Measurements from ENCODE around the gene ZNF506. TPM values are rescaled to one million over a fixed set of nuclear protein-coding genes. Genes with fewer than 3 reads are reported as not detected.

ZNF506 gene
- 0.42 TPM for total RNA-seq (2021; ENCODE audit: unreplicated experiment)
- polyA plus RNA-seq (2012) = 0.13 TPM in 1 of 2 replicates, not detected in the other
- not detected for Bru-seq, nascent RNA
- BruChase-seq, experiment 1, labeled RNA remaining after a 6-hour chase = not detected
- percentile 8 among the genes with signal in this experiment for BruChase-seq, experiment 2, labeled RNA remaining after a 2-hour chase
- long read RNA-seq = 0 reads

DNA sequence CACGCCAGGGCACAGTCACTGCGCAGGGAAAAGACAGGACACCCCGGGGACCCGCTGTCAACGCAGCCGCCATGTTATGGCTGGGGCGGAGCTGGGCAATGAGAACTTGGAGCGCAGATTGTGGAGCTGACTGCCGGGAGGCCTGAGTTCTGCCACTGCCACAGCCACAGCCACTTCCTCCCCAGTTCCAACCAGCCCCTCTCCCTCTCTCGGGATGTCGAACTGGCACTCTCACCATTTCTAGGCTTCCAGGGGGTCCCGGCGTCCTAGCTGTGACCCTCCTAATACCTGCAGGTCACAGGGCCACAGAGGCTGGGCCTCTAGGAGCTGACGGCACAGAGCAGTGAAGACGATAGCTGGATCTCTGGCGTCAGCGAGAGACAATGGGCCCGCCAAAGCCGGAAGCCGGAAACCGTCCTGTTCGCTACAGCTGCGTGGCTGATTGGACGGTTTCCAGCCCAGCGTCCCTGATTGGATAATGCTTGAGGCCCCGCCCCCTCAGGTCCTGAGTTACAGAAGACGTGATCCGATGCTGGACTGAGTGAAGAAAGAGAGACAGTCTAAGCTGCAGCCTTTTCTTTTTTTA lies at the start of gene ZNF506:
ZNF506 (minus strand) TSS at position 385 of the 586 bp plus-strand sequence; CDS start at position 238, 147 bp downstream.
- no peak within 1 kb of the TSS for H3K9ac ChIP-seq (ENCODE audit: low read length)
- no peaks in the 10 kb centered on the region for H4K20me1 ChIP-seq (ENCODE audit: insufficient read depth)
- ChIA-PET CTCF (no interaction called here), RAD21 (ENCODE audit: low non-redundant PET in 1 of 2, low total read pairs in 2 of 2, uncharacterized antibody in 2 of 2, unreplicated experiment in 2 of 2) (no interaction called here), POLR2A (no interaction called here)
- no peaks in the 10 kb centered on the region for H3K27me3 ChIP-seq (ENCODE audit: insufficient read depth, low read length)
- BruUV-seq (replicated peaks) = no TSS peak
- no peaks in the 10 kb centered on the region for H3K9me2 ChIP-seq (ENCODE audit: insufficient read depth)
- TF ChIP-seq CEBPB (IDR thresholded peaks at IDR 0.05; ENCODE audit: low read depth) = no peak
- no peak for TF ChIP-seq MAX (IDR thresholded peaks at IDR 0.05)
- TF ChIP-seq POLR2AphosphoS5 (IDR thresholded peaks at IDR 0.05; ENCODE audit: low read depth, low read length) = no peak
- no peak for TF ChIP-seq ZFX (IDR thresholded peaks at IDR 0.05)
- TF ChIP-seq POLR2A (IDR thresholded peaks at IDR 0.05; ENCODE audit: borderline replicate concordance, extremely low read depth, insufficient read depth, insufficient read length) = no peak
- no peak for TF ChIP-seq REST (IDR thresholded peaks at IDR 0.05; ENCODE audit: low read depth)
- no peak for TF ChIP-seq FOSL1 (IDR thresholded peaks at IDR 0.05; ENCODE audit: low read depth)
- no peak for TF ChIP-seq ELF1 (IDR thresholded peaks at IDR 0.05; ENCODE audit: borderline replicate concordance, low read depth)
- TF ChIP-seq TCF7L2 (IDR thresholded peaks at IDR 0.05; ENCODE audit: borderline replicate concordance, extremely low read depth, insufficient read depth, insufficient read length) = no peak
- TF ChIP-seq CBX3 (IDR thresholded peaks at IDR 0.05; ENCODE audit: low read depth) = no peak
- no peak for TF ChIP-seq YY1 (IDR thresholded peaks at IDR 0.05; ENCODE audit: extremely low read depth, insufficient replicate concordance, low read depth, low read length)
- TF ChIP-seq EZH2 (IDR thresholded peaks at IDR 0.05) = no peak
- no peak for TF ChIP-seq SRF (IDR thresholded peaks at IDR 0.05; ENCODE audit: low read depth)
- TF ChIP-seq EGR1 (IDR thresholded peaks at IDR 0.05; ENCODE audit: low read depth) = no peak
- TF ChIP-seq, protein P1, sequence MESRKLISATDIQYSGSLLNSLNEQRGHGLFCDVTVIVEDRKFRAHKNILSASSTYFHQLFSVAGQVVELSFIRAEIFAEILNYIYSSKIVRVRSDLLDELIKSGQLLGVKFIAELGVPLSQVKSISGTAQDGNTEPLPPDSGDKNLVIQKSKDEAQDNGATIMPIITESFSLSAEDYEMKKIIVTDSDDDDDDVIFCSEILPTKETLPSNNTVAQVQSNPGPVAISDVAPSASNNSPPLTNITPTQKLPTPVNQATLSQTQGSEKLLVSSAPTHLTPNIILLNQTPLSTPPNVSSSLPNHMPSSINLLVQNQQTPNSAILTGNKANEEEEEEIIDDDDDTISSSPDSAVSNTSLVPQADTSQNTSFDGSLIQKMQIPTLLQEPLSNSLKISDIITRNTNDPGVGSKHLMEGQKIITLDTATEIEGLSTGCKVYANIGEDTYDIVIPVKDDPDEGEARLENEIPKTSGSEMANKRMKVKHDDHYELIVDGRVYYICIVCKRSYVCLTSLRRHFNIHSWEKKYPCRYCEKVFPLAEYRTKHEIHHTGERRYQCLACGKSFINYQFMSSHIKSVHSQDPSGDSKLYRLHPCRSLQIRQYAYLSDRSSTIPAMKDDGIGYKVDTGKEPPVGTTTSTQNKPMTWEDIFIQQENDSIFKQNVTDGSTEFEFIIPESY (IDR thresholded peaks at IDR 0.05; ENCODE audit: extremely low read depth, insufficient replicate concordance, low read length) = no peak
- no peak for TF ChIP-seq SP1 (IDR thresholded peaks at IDR 0.05; ENCODE audit: low read depth)
- TF ChIP-seq, protein P2, sequence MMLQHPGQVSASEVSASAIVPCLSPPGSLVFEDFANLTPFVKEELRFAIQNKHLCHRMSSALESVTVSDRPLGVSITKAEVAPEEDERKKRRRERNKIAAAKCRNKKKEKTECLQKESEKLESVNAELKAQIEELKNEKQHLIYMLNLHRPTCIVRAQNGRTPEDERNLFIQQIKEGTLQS (IDR thresholded peaks at IDR 0.05) = no peak
- TF ChIP-seq, protein P3, sequence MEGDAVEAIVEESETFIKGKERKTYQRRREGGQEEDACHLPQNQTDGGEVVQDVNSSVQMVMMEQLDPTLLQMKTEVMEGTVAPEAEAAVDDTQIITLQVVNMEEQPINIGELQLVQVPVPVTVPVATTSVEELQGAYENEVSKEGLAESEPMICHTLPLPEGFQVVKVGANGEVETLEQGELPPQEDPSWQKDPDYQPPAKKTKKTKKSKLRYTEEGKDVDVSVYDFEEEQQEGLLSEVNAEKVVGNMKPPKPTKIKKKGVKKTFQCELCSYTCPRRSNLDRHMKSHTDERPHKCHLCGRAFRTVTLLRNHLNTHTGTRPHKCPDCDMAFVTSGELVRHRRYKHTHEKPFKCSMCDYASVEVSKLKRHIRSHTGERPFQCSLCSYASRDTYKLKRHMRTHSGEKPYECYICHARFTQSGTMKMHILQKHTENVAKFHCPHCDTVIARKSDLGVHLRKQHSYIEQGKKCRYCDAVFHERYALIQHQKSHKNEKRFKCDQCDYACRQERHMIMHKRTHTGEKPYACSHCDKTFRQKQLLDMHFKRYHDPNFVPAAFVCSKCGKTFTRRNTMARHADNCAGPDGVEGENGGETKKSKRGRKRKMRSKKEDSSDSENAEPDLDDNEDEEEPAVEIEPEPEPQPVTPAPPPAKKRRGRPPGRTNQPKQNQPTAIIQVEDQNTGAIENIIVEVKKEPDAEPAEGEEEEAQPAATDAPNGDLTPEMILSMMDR (IDR thresholded peaks at IDR 0.05 in 2 of 3, conservative IDR thresholded peaks at IDR 0.05 in 1 of 3; ENCODE audit: borderline replicate concordance in 1 of 3, insufficient read depth in 1 of 3, low read depth in 2 of 3, low read length in 2 of 3) = no peak
- no peak for TF ChIP-seq ZNF274 (IDR thresholded peaks at IDR 0.05; ENCODE audit: low read depth, low read length)
- H3K9me3 ChIP-seq (ENCODE audit: control insufficient read depth in 1 of 2, insufficient read depth in 1 of 2, low read depth in 1 of 2, low read length in 2 of 2) = peaks cover 0 to 3% of the 10 kb centered on the region in 2 experiments; a peak in 2 of 4 replicates
- no peaks in the 10 kb centered on the region for H3K4me1 ChIP-seq (ENCODE audit: control insufficient read depth in 1 of 2, insufficient read depth in 2 of 2, low read length in 2 of 2)
- no peak within 1 kb of the TSS for H3K4me2 ChIP-seq (ENCODE audit: low read length)
- ATAC-seq (no peak), DNase-seq (ENCODE audit: low read depth, low spot score) (no peak)
- H3K36me3 ChIP-seq (ENCODE audit: control insufficient read depth in 1 of 2, insufficient read depth in 2 of 2, low read length in 2 of 2) = no peaks in the 10 kb centered on the region
- no peak within 1 kb of the TSS for H3K4me3 ChIP-seq (replicated peaks in 1 of 2; ENCODE audit: low read depth in 1 of 2, low read length in 2 of 2)
- H3K27ac ChIP-seq (ENCODE audit: low read depth, low read length) = no peak within 1 kb of the TSS
- H3K79me2 ChIP-seq (ENCODE audit: insufficient read depth, low read length) = no peaks in the 10 kb centered on the region
- no peak within 1 kb of the TSS for H2AFZ ChIP-seq (ENCODE audit: low read depth, low read length, poor library complexity, severe bottlenecking)
- intact Hi-C loops (cut with micrococcal nuclease) = no loop called here
